Mucosa of descending colon (tissue), 3 donors: ENCODE data around the gene KIF1C. TPM values are rescaled to one million over a fixed set of nuclear protein-coding genes. Genes with fewer than 3 reads are reported as not detected.

ENCODE experiments used
- ATAC-seq: fragments of 200-7000 bp; cut with Tn5 transposase; one replicate; pipeline ENCODE4 v1.9.1; 2020; ENCODE audit warnings: mild to moderate bottlenecking, moderate library complexity
- DNase-seq, 3 donors: peaks; one replicate each; pipeline ENCODE4 v3.0.0-alpha.2; 2020
- H3K36me3 ChIP-seq: fragments of 200-600 bp; one replicate; pipeline ENCODE4 v1.8.0; 2021; ENCODE audit warnings: low read depth, mild to moderate bottlenecking
- H3K4me1 ChIP-seq: fragments of 200-600 bp; one replicate; pipeline ENCODE4 v1.8.0; 2021; ENCODE audit warnings: low read depth, mild to moderate bottlenecking
- H3K4me3 ChIP-seq: fragments of 200-600 bp; one replicate; pipeline ENCODE4 v1.8.0; 2021; ENCODE audit warnings: mild to moderate bottlenecking
- H3K9me3 ChIP-seq: fragments of 200-600 bp; one replicate; pipeline ENCODE4 v1.8.0; 2021; ENCODE audit warnings: mild to moderate bottlenecking
- intact Hi-C, 2 donors: fragments of 100-400 bp; cut with DNase I in 1 of 2; cut with micrococcal nuclease in 1 of 2; formaldehyde crosslinking; loops; one replicate each; pipeline versions ENCODE4 v1.11.0 to v1.11.1; 2022; cut with DNase I, micrococcal nuclease
- total RNA-seq, 3 donors: library from RNA; stranded (reverse); fragmentation: NEBNext Ultra II Directional in 2 of 3; extraction: Animal tissue kit (Norgen Biotek cat#: 25700) in 2 of 3; gene quantifications; one replicate each; pipeline versions ENCODE4 v1.2.1 to v1.2.4, GENCODE V29; 2021 to 2023
- TF ChIP-seq, protein P1 (sequence below): fragments of 200-600 bp; IDR thresholded peaks from one replicate; pipeline ENCODE4 v1.8.0; 2022; ENCODE audit warnings: antibody characterized with exemption, mild to moderate bottlenecking
- donor health status: DM: no; HTN: no; CAD: no; lungs with moderate emphysema.
- donor health status: DM: no; HTN: no; CAD: no.
- donor health status: DM: no; HTN: yes; CAD: no.

The KIF1C gene
- total RNA-seq, 3 donors from 2014 or later = 219 to 286 (median 273) TPM

DNA sequence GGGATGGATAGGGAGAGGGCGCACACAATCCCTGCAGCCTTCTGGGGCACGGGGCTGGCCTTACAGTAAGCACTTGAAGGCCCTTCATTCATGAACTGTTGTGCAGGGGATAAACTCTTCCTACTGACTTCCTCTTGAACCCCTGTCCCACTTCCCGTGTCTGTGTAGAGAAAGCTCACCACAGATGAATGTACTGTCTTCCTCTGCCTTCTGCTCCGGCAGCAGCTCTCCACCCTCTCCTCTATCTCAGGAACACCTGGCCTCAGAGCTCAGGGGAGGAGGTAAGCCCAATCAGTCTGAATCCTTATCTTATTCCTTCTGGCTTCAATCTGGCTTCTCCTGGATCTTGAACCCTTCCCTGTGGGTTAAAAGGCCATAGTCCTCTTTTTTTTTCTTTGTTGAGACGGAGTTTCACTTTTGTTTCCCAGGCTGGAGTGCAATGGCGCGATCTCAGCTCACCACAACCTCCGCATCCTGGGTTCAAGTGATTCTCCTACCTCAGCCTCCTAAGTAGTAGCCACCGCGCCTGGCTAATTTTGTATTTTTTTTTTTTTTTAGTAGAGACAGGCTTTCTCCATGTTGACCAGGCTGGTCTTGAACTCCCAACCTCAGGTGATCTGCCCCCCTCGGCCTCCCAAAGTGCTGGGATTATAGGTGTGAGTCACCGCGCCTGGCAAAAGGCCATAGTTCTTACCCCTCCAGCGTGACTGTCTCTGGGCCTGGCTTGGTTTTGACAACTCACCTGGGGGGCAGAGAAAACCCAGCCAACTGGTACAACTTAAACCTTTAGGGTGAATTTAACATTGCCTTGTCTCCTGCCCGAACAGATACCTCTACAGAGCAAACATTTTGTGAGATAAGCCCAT is 44.6 kb downstream of the KIF1C start:
- intact Hi-C loops = no loop called here
- H3K36me3 ChIP-seq = no peaks in the 10 kb centered on the region
- DNase-seq (peak in 1 of 3 donors; percentile 48), ATAC-seq (peak; percentile 77)
- no peaks in the 10 kb centered on the region for H3K9me3 ChIP-seq
- no peak overlapping the region for H3K4me3 ChIP-seq
- H3K4me1 ChIP-seq = peaks cover 36% of the 10 kb centered on the region
- TF ChIP-seq, protein P1, sequence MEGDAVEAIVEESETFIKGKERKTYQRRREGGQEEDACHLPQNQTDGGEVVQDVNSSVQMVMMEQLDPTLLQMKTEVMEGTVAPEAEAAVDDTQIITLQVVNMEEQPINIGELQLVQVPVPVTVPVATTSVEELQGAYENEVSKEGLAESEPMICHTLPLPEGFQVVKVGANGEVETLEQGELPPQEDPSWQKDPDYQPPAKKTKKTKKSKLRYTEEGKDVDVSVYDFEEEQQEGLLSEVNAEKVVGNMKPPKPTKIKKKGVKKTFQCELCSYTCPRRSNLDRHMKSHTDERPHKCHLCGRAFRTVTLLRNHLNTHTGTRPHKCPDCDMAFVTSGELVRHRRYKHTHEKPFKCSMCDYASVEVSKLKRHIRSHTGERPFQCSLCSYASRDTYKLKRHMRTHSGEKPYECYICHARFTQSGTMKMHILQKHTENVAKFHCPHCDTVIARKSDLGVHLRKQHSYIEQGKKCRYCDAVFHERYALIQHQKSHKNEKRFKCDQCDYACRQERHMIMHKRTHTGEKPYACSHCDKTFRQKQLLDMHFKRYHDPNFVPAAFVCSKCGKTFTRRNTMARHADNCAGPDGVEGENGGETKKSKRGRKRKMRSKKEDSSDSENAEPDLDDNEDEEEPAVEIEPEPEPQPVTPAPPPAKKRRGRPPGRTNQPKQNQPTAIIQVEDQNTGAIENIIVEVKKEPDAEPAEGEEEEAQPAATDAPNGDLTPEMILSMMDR = no peak

DNA sequence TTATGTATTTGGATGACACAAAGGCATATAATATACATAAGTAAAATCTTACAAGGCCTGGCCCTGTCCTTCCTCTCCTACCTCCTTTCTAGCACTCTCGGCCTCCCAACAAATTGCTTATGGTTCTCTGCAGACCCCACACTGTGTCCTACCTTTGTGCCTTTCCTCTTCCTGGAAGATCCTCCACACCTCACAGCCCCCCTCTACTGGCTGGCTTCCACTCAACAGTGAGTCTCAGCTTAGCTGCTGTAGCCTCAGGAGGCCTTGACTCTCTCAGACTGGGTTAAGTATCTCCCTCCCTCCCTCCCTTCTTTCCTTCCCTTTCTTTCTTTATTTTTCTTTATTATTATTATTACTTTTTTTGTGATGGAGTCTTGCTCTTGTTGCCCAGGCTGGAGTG is 45.8 kb downstream of the KIF1C start:
- no peak overlapping the region for H3K4me3 ChIP-seq
- TF ChIP-seq, protein P1 = no peak
- ATAC-seq (no peak), DNase-seq (no peak)
- H3K4me1 ChIP-seq = peaks cover 36% of the 10 kb centered on the region
- H3K9me3 ChIP-seq = no peaks in the 10 kb centered on the region
- no peaks in the 10 kb centered on the region for H3K36me3 ChIP-seq
- intact Hi-C loops = no loop called here

DNA sequence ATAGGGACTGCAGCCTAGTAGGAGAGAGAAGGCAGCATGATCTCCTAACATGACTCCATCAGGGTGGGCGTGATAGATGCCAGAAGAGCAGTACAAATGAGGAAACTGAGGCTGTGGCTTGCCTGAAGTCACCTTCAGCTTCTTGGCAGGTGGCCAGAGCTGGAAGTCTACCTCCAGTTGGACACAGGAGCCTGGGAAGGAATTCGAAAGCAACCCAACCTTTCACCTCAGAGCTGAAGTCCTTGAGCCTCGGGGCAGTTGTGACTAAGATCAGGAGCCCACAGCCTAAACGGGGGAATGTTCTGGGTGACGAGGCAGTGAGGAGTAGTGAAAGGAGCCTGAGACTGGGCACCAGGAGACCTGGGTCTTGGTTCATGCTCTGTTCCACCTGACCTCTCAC is 46.9 kb downstream of the KIF1C start:
- Histone ChIP-seq H3K36me3 (no peaks in the 10 kb centered on the region), H3K9me3 (no peaks in the 10 kb centered on the region), H3K4me3 (no peak overlapping the region), H3K4me1 (peaks cover 36% of the 10 kb centered on the region)
- ATAC-seq (peak; percentile 36), DNase-seq (peak in 1 of 3 donors; percentile 57)
- TF ChIP-seq, protein P1 = no peak
- intact Hi-C loops = no loop called here

DNA sequence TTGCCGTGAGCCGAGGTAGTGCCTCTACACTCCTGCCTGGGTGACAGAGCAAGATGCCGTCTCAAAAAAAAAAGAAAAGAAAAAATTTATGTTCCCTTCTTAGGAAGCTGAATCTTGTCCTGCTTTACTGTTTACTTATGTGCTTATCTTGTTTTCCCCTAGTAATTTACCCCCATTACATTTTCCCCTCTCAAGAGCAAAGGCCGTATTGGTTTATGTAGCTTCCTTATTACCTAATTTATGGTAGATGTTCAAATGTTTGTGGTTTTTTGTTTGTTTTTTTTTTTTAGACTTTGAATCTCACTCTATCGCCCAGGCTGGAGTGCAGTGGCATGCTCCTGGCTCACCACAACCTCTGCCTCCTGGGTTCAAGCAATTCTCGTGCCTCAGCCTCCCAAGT is 47.7 kb downstream of the KIF1C start:
- Histone ChIP-seq H3K4me1 (peaks cover 38% of the 10 kb centered on the region), H3K9me3 (no peaks in the 10 kb centered on the region), H3K4me3 (no peak overlapping the region), H3K36me3 (no peaks in the 10 kb centered on the region)
- TF ChIP-seq, protein P1 = no peak
- intact Hi-C loops = no loop called here
- ATAC-seq (peak; percentile 70), DNase-seq (peak in 1 of 3 donors; percentile 35)

DNA sequence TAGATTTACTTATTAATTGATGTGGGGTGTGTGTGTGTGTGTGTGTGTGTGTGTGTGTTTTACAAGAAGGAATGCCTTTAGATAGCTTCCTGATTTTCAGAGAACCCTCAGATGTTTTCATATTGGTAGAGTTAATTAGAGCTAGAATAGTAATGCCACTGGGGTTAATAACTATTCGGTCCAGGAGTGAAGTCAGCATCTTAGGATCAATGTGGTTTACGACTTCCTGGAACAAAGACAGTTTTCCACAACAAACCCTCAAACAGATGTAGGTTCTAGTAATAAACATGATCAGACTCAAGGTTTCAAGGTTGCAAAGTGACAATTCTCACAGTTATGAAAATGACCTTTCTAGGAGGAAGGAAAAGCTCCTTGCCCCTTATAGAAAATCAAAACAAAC is 49.7 kb downstream of the KIF1C start:
- no peaks in the 10 kb centered on the region for H3K36me3 ChIP-seq
- H3K9me3 ChIP-seq = no peaks in the 10 kb centered on the region
- TF ChIP-seq, protein P1 = no peak
- H3K4me3 ChIP-seq = no peak overlapping the region
- ATAC-seq = peak; percentile 8
- intact Hi-C loops = no loop called here
- H3K4me1 ChIP-seq = peaks cover 30% of the 10 kb centered on the region
- no peak for DNase-seq
